ENCODE results near the gene BEND2. TPM values are rescaled to one million over a fixed set of nuclear protein-coding genes. Genes with fewer than 3 reads are reported as not detected.

BEND2 gene
- not detected in 2 replicates for total RNA-seq

GRCh38 chrX:18220786-18221185 lies at the start of gene BEND2:
BEND2 (minus strand) TSS chrX:18220886; CDS start chrX:18220750, 136 bp downstream.

Other genes starting within 250 kb of the BEND2 start
- 0.97 and 2.3 TPM in 2 replicates for gene SCML2, start 133.8 kb upstream of the BEND2 start, total RNA-seq
- gene CDKL5, start 204.7 kb upstream of the BEND2 start, total RNA-seq, result 0.97 and 1.2 TPM in 2 replicates